ENCODE data around the gene CCDC106. TPM values are rescaled to one million over a fixed set of nuclear protein-coding genes. Genes with fewer than 3 reads are reported as not detected.

The CCDC106 gene
- polyA plus RNA-seq, 1 donor (not counting 4 experiments of a cell fraction or from before 2014, with no cell fraction given), result 3.1 TPM

DNA sequence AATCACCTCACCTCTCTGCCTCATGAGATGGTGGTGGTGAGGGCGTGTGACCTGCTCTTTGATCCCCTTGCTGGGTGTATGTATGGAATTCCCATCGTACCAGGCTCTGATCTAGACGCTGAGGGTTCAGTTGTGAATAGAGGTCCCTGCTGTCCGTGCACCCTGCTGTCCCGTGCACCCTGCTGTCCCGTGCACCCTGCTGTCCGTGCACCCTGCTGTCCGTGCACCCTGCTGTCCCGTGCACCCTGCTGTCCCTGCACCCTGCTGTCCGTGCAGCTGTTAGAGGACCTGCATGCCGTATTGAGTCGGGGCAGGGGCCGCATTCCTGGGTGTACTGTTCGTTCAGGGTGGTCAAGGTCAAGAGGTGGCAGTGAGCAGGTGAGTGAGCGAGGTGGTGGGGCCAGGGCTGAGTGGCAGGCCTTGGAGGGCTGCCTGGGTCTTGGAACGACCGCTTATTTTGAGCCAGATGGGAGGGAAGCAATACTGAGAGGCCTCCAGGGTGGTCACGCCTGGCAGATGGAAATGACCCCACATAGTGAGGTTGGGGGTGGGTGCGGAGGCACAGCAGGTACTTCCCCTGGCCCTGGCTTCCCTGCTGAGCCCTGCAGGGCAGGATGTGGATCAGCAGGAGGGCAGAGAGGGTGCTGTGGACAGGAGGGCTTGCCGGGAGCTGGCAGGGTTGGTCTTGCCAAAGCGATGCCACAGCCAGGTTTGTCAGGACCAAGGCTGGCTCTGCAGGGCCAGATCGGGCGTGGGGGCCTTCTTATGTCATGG is 22.5 kb downstream of the CCDC106 start:
- Histone ChIP-seq H3K4me1 (ENCODE audit: control insufficient read depth, extremely low read depth, insufficient read depth, low read length) (peaks cover 9% of the 10 kb centered on the region), H3K9me3 (ENCODE audit: control insufficient read depth, low read depth, low read length) (no peaks in the 10 kb centered on the region), H4K20me1 (ENCODE audit: control insufficient read depth, extremely low read depth, insufficient read depth, low read length) (peaks cover 48% of the 10 kb centered on the region), H3K4me3 (ENCODE audit: control insufficient read depth in 2 of 3, extremely low read depth in 1 of 3, insufficient read depth in 2 of 3, low read depth in 1 of 3, low read length in 3 of 3) (no peak overlapping the region), H3K9ac (ENCODE audit: control insufficient read depth, extremely low read depth, insufficient read depth, low read length) (no peak overlapping the region), H3K27ac (ENCODE audit: control insufficient read depth, insufficient read depth, low read length) (no peak overlapping the region), H3K9me1 (ENCODE audit: control insufficient read depth, extremely low read depth, insufficient read depth, low read length) (peaks cover 2% of the 10 kb centered on the region), H3K4me2 (ENCODE audit: control insufficient read depth, extremely low read depth, insufficient read depth, low read depth, low read length) (no peak overlapping the region), H3K36me3 (ENCODE audit: control insufficient read depth in 2 of 2, extremely low read depth in 1 of 2, insufficient read depth in 2 of 2, low read length in 2 of 2) (peaks cover 34 to 42% of the 10 kb centered on the region in 2 experiments), H3K79me2 (ENCODE audit: control insufficient read depth, insufficient read depth, low read length) (peaks cover 83% of the 10 kb centered on the region), H3K27me3 (ENCODE audit: control insufficient read depth, extremely low read depth, insufficient read depth, low read length) (no peaks in the 10 kb centered on the region), H2AFZ (ENCODE audit: control insufficient read depth, low read length) (no peak overlapping the region)
- DNase-seq (ENCODE audit: low read depth, low spot score) (no peak), FAIRE-seq (no peak)
- TF ChIP-seq EZH2 (IDR thresholded peaks at IDR 0.05; ENCODE audit: low read length), result no peak
- TF ChIP-seq CTCF (optimal IDR thresholded peaks at IDR 0.05 in 1 of 3, IDR thresholded peaks at IDR 0.05 in 1 of 3, conservative IDR thresholded peaks at IDR 0.05 in 1 of 3; ENCODE audit: extremely low read depth in 1 of 3, insufficient read depth in 2 of 3, low read length in 3 of 3), result no peak
- dilution Hi-C loops (cut with MboI; ENCODE audit: extremely low pct_ligation_motif_present, low sequenced_read_pairs), result no loop called here

DNA sequence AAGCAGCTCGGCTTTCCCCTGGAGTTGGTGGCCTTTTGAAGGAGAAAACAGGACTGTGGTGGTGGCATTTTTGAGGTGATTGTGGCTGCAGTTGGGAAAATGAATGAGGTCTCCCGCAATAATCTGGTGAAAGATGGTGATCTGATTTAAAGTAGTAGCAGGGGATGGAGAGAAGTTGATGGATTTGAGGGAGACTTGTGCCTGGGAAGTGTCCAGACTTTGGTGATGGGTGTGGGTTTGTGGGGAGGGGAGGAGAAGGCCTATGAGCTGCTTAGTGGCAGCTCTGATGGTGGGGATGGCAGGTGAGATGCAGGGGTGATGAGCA is 23.0 kb downstream of the CCDC106 start:
- Histone ChIP-seq H3K9ac (ENCODE audit: control insufficient read depth, extremely low read depth, insufficient read depth, low read length) (no peak overlapping the region), H3K36me3 (ENCODE audit: control insufficient read depth in 2 of 2, extremely low read depth in 1 of 2, insufficient read depth in 2 of 2, low read length in 2 of 2) (peaks cover 34 to 42% of the 10 kb centered on the region in 2 experiments), H3K9me3 (ENCODE audit: control insufficient read depth, low read depth, low read length) (no peaks in the 10 kb centered on the region), H3K4me1 (ENCODE audit: control insufficient read depth, extremely low read depth, insufficient read depth, low read length) (peaks cover 11% of the 10 kb centered on the region), H2AFZ (ENCODE audit: control insufficient read depth, low read length) (no peak overlapping the region), H4K20me1 (ENCODE audit: control insufficient read depth, extremely low read depth, insufficient read depth, low read length) (peaks cover 46% of the 10 kb centered on the region), H3K27ac (ENCODE audit: control insufficient read depth, insufficient read depth, low read length) (no peak overlapping the region), H3K9me1 (ENCODE audit: control insufficient read depth, extremely low read depth, insufficient read depth, low read length) (peaks cover 2% of the 10 kb centered on the region), H3K79me2 (ENCODE audit: control insufficient read depth, insufficient read depth, low read length) (peaks cover 85% of the 10 kb centered on the region), H3K27me3 (ENCODE audit: control insufficient read depth, extremely low read depth, insufficient read depth, low read length) (no peaks in the 10 kb centered on the region), H3K4me3 (ENCODE audit: control insufficient read depth in 2 of 3, extremely low read depth in 1 of 3, insufficient read depth in 2 of 3, low read depth in 1 of 3, low read length in 3 of 3) (no peak overlapping the region), H3K4me2 (ENCODE audit: control insufficient read depth, extremely low read depth, insufficient read depth, low read depth, low read length) (no peak overlapping the region)
- DNase-seq (ENCODE audit: low read depth, low spot score) (no peak), FAIRE-seq (no peak)
- dilution Hi-C loops (cut with MboI; ENCODE audit: extremely low pct_ligation_motif_present, low sequenced_read_pairs), result no loop called here
- TF ChIP-seq EZH2 (IDR thresholded peaks at IDR 0.05; ENCODE audit: low read length) (no peak), CTCF (optimal IDR thresholded peaks at IDR 0.05 in 1 of 3, IDR thresholded peaks at IDR 0.05 in 1 of 3, conservative IDR thresholded peaks at IDR 0.05 in 1 of 3; ENCODE audit: extremely low read depth in 1 of 3, insufficient read depth in 2 of 3, low read length in 3 of 3) (no peak)

Data from keratinocyte (primary cell).